Thyroid gland (tissue), 4 donors: ENCODE data around the gene GRIK4. TPM values are rescaled to one million over a fixed set of nuclear protein-coding genes. Genes with fewer than 3 reads are reported as not detected.
"Not testable (repeated sequence)": the region's sequence is repeated elsewhere in the genome, so short reads cannot be mapped to it uniquely, and the experiment has no call there.

Source experiments
- DNase-seq, 2 donors: peaks; one replicate each; pipeline ENCODE4 v3.0.0-alpha.2; 2019
- H3K27ac ChIP-seq, 3 donors: fragments of 200-600 bp; sonication (generic); 1 replicate in 2 of 3; 2 replicates in 1 of 3; pipeline ENCODE4 v1.5.1; 2016 to 2019; ENCODE audit warnings: mild to moderate bottlenecking in 1 of 3, moderate library complexity in 1 of 3
- H3K27me3 ChIP-seq: fragments of 200-600 bp; sonication (generic); one replicate; pipeline ENCODE4 v1.5.1; 2019
- H3K36me3 ChIP-seq, 2 donors: fragments of 200-600 bp; sonication (generic); one replicate each; pipeline ENCODE4 v1.5.1; 2016 to 2019
- H3K4me1 ChIP-seq, 2 donors: fragments of 200-600 bp; sonication (generic); one replicate each; pipeline ENCODE4 v1.5.1; 2017 to 2019
- H3K4me3 ChIP-seq, 3 donors: fragments of 200-600 bp; sonication (generic); replicated peaks in 1 of 3; 1 replicate in 2 of 3; 2 replicates in 1 of 3; pipeline ENCODE4 v1.5.1; 2016; ENCODE audit warnings: mild to moderate bottlenecking in 1 of 3
- H3K9me3 ChIP-seq: fragments of 200-600 bp; sonication (generic); one replicate; pipeline ENCODE4 v1.5.1; 2017
- POLR2A ChIP-seq, 2 donors: fragments of 450-650 bp; IDR thresholded peaks; one replicate each; pipeline ENCODE4 v1.6.1; 2017; ENCODE audit warnings: antibody characterized with exemption in 2 of 2, mild to moderate bottlenecking in 2 of 2, moderate library complexity in 1 of 2
- WGBS, 2 donors: methylation state at CpG; one replicate each; pipeline ENCODE4 v1.1.5; 2017; 5-methylcytosine and 5-hydroxymethylcytosine counted together
- intact Hi-C: fragments of 100-400 bp; cut with DNase I; formaldehyde crosslinking; loops from one replicate; pipeline ENCODE4 v1.15.1; 2023
- total RNA-seq, 4 donors: library from RNA; depleted of rRNA; stranded (reverse); fragments of >200 nt; gene quantifications; one replicate each; pipeline ENCODE4 v1.2.3, GENCODE V29; 2016
- TF ChIP-seq, protein P1 (sequence below), 6 experiments: fragments of 200-600 bp in 3 of 6; fragments of 450-650 bp in 3 of 6; sonication (generic) in 3 of 6; IDR thresholded peaks; one replicate each; pipeline ENCODE4 v1.5.1; 2016 to 2019; ENCODE audit warnings: antibody characterized with exemption in 6 of 6, mild to moderate bottlenecking in 2 of 6, inconsistent platforms in 1 of 6, moderate library complexity in 1 of 6

Gene GRIK4
- total RNA-seq, 4 donors from 2014 or later: 0.54 to 3.7 (median 0.99) TPM

DNA sequence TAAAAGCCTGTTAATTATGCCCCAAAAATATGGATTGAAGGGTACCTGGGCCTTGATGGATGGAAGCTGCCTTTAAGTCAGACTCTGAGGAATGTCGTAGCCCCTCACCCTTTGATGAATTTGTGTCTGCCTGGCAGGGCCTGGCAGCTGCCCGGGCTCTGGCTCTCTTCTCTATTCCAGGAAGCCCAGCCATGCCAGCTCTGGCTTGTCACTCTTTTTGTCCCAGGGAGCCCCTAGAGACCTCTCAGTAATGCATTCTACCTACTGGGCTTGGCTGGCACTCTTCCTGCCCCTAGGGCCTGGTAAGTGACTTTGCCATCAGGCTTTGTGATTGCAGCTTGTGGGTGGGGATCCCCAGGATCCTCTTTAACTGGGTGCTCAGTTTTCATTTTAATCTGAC, 103.8 kb downstream of the GRIK4 start:
- Histone ChIP-seq H3K27ac (no peak overlapping the region), H3K4me3 (no peak overlapping the region), H3K9me3 (no peaks in the 10 kb centered on the region), H3K4me1 (peaks cover 0 to 11% of the 10 kb centered on the region in 2 donors), H3K36me3 (no peaks in the 10 kb centered on the region), H3K27me3 (no peaks in the 10 kb centered on the region)
- peak; percentile 35 to 60 for DNase-seq
- TF ChIP-seq POLR2A (IDR thresholded peaks at IDR 0.05): no peak
- TF ChIP-seq, protein P1, sequence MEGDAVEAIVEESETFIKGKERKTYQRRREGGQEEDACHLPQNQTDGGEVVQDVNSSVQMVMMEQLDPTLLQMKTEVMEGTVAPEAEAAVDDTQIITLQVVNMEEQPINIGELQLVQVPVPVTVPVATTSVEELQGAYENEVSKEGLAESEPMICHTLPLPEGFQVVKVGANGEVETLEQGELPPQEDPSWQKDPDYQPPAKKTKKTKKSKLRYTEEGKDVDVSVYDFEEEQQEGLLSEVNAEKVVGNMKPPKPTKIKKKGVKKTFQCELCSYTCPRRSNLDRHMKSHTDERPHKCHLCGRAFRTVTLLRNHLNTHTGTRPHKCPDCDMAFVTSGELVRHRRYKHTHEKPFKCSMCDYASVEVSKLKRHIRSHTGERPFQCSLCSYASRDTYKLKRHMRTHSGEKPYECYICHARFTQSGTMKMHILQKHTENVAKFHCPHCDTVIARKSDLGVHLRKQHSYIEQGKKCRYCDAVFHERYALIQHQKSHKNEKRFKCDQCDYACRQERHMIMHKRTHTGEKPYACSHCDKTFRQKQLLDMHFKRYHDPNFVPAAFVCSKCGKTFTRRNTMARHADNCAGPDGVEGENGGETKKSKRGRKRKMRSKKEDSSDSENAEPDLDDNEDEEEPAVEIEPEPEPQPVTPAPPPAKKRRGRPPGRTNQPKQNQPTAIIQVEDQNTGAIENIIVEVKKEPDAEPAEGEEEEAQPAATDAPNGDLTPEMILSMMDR (IDR thresholded peaks at IDR 0.05): no peak
- WGBS, 2 donors: 43% methylated on average over 2 of the region's 2 CpGs; no CpG with 5 or more reads in 1 of the 2 donors
- intact Hi-C loops: no loop called here

DNA sequence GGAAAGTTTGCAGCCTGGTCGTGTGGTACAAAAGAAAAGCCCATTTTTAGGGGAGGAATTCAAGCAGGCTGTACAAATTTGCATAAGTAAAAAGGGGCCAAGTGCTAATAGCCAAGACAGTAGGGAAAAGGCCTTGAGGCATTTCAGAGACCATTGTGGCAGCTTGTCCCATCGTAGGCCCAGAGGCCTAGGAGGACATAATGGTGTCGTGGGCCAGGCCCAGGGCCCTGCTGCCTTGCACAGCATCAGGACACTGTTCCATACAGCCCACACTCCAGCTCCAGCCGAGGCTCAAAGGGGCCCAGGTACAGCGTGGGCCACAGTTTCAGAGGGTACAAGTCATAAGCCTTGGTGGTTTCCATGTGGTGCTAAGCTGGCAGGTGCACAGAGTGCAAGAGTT, 106.9 kb downstream of the GRIK4 start:
- no peaks in the 10 kb centered on the region for H3K36me3 ChIP-seq
- no peak for TF ChIP-seq POLR2A (IDR thresholded peaks at IDR 0.05)
- TF ChIP-seq, protein P1 (IDR thresholded peaks at IDR 0.05): no peak
- intact Hi-C loops: no loop called here
- peaks cover 7 to 22% of the 10 kb centered on the region in 2 donors for H3K4me1 ChIP-seq
- 88 to 94% methylated on average over 5 of the region's 5 CpGs for WGBS, 2 donors
- H3K27me3 ChIP-seq: no peaks in the 10 kb centered on the region
- DNase-seq: no peak
- H3K9me3 ChIP-seq: no peaks in the 10 kb centered on the region
- no peak overlapping the region for H3K4me3 ChIP-seq
- no peak overlapping the region for H3K27ac ChIP-seq

DNA sequence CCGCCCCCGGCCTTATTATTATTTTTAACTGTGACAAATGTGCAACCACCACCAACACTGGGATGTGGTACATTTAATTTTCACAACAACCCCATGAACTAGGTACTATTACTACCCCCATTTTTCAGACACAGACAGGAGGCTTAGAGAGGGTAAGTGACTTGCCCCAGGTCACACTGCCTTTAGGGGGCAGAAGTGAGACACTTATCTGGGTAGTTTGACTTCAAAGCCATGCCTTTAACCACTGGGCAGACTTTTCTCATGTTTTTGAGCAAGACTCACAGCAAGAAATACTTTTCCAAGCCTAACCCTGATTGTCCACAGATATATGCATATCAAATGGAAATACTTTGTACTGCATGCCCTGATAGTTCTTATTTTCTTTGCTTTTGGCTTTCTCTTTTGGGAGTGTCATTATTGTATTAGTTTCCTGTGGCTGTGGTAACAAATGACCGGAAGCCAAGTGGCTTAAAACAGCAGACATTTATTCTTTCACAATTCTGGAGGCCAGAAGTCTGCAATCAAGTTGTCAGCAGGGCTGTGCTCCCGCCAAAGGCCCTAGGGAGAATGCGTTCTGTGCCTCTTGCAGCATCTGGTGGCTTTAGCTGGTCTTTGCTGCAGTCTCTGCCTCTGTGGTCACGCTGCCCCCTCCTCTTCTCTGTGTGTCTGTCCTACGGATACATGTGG, 110.8 kb downstream of the GRIK4 start:
- Histone ChIP-seq H3K36me3 (no peaks in the 10 kb centered on the region), H3K4me1 (peaks cover 7 to 11% of the 10 kb centered on the region in 2 donors), H3K9me3 (no peaks in the 10 kb centered on the region), H3K27me3 (no peaks in the 10 kb centered on the region), H3K27ac (peak overlapping the region; percentile 26 to 64 (median 61)), H3K4me3 (no peak overlapping the region)
- DNase-seq: peak; percentile 61 to 76
- TF ChIP-seq, protein P1 (IDR thresholded peaks at IDR 0.05): peak in 3 of 6 experiments; percentile 24 to 51 (median 32)
- TF ChIP-seq POLR2A (IDR thresholded peaks at IDR 0.05): peak in 1 of 2 donors; percentile 13
- intact Hi-C loops: loop anchor here (10.0 kb wide), 1 partner anchor 108 kb away; the partner anchor contains the start of gene GRIK4
- WGBS, 2 donors: 54 to 55% methylated on average over 7 of the region's 7 CpGs

DNA sequence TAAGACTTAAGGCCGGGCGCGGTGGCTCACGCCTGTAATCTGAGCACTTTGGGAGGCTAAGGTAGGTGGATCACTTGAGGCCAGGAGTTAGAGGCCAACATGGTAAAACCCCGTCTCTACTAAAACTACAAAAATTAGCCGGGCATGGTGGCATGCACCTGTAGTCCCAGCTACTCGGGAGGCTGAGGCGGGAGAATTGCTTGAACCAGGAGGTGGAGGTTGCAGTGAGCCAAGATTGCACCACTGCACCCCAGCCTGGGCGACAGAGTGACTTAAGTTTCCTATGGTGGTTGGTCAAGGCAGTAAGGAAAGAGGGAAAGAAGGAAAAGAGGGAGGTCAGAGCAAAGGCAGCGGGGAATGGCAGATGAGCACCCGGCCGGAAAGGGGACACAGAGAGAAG, 113.4 kb downstream of the GRIK4 start:
- not testable (repeated sequence) for H3K9me3 ChIP-seq, DNase-seq, H3K4me3 ChIP-seq, H3K36me3 ChIP-seq, H3K27ac ChIP-seq, H3K27me3 ChIP-seq
- intact Hi-C loops: loop anchor here (10.0 kb wide), 1 partner anchor 110 kb away; the partner anchor contains the start of gene GRIK4
- peaks cover 7 to 11% of the 10 kb centered on the region in 2 donors for H3K4me1 ChIP-seq
- 92 to 97% methylated on average over 12 of the region's 12 CpGs for WGBS, 2 donors

DNA sequence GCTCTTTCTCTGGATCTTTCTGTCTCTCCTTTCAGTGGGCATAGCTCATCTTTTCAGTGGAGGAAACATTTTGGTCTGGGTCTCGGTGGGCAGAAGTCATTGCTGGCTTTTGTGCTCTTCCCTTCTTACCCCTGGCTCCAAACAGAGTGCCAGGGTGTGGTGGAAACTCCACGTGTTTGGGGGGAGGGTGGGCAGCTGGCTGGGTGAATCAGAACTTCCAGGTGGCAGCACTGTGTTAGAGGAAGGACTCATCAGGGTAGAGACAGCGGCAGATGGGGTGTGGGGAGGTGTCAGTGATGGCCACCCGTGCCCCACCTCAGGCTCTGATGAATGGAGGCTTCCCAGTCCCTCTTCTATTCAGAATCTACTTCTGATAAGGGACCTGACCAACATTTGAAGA, 114.0 kb downstream of the GRIK4 start:
- H3K36me3 ChIP-seq: no peaks in the 10 kb centered on the region
- H3K9me3 ChIP-seq: no peaks in the 10 kb centered on the region
- no peak overlapping the region for H3K4me3 ChIP-seq
- no peak overlapping the region for H3K27ac ChIP-seq
- no peak for DNase-seq
- intact Hi-C loops: loop anchor here (10.0 kb wide), 1 partner anchor 111 kb away; the partner anchor contains the start of gene GRIK4
- whole genome bisulfite sequencing, 2 donors: 70 to 78% methylated on average over 4 of the region's 4 CpGs
- TF ChIP-seq POLR2A (IDR thresholded peaks at IDR 0.05): no peak
- H3K4me1 ChIP-seq: peaks cover 7 to 11% of the 10 kb centered on the region in 2 donors
- H3K27me3 ChIP-seq: no peaks in the 10 kb centered on the region

DNA sequence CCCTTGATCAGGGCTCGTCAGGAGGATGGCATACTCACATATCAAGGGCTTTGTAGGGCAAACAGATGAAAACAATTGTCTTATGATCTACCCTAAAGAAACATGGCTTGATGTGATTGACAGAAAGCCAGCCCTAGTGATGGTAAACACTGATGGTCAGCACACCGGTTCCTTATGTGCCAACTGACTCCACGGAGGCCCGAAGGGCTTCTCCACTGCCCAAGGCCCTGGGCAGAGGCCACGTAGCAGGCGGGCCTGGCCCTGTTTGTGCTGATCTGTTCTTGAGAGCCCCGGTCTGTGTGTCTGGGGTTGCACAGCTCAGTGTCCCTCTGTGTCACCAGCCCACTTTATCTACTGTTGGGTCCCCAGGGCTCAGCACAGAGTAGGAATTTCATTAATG, 115.2 kb downstream of the GRIK4 start:
- no peak for TF ChIP-seq POLR2A (IDR thresholded peaks at IDR 0.05)
- TF ChIP-seq, protein P1 (IDR thresholded peaks at IDR 0.05): no peak
- no peaks in the 10 kb centered on the region for H3K27me3 ChIP-seq
- intact Hi-C loops: loop anchor here (10.0 kb wide), 1 partner anchor 112 kb away; the partner anchor contains the start of gene GRIK4
- H3K36me3 ChIP-seq: no peaks in the 10 kb centered on the region
- no peaks in the 10 kb centered on the region for H3K9me3 ChIP-seq
- WGBS, 2 donors: 81 to 89% methylated on average over 3 to 7 of the region's 7 CpGs
- H3K4me1 ChIP-seq: peaks cover 7 to 11% of the 10 kb centered on the region in 2 donors
- no peak for DNase-seq
- H3K4me3 ChIP-seq: no peak overlapping the region
- H3K27ac ChIP-seq: no peak overlapping the region
